HepG2 (cell line): ENCODE measurements around the gene FBXW8. TPM values are rescaled to one million over a fixed set of nuclear protein-coding genes. Genes with fewer than 3 reads are reported as not detected.

ENCODE experiments used
- HDAC6 ChIP-seq: fragments of 200-600 bp; sonication (generic); IDR thresholded peaks from 2 replicates; pipeline ENCODE4 v1.7.0; 2017; ENCODE audit warnings: mild to moderate bottlenecking, antibody characterized with exemption, low read length, low read depth
- KDM3A ChIP-seq: IDR thresholded peaks from 2 replicates; pipeline ENCODE4 v1.6.1; 2018; ENCODE audit warnings: low read depth, missing compliant biosample characterization
- MYPOP ChIP-seq: sonication (generic); formaldehyde crosslinking; IDR thresholded peaks from 2 replicates; pipeline ENCODE4 v1.8.1; 2023; ENCODE audit warnings: mild to moderate bottlenecking, moderate library complexity, missing genetic modification reagents
- NR0B2 ChIP-seq: sonication (generic); formaldehyde crosslinking; IDR thresholded peaks from 2 replicates; pipeline ENCODE4 v1.4.0; 2020; ENCODE audit warnings: mild to moderate bottlenecking, missing genetic modification reagents
- POGK ChIP-seq: sonication (generic); formaldehyde crosslinking; conservative IDR thresholded peaks from 2 replicates; pipeline ENCODE4 v1.8.0; 2022; ENCODE audit warnings: mild to moderate bottlenecking, moderate library complexity, missing genetic modification reagents
- SP1 ChIP-seq, 2 experiments: fragments of 450-650 bp in 1 of 2; sonication (generic) in 1 of 2; formaldehyde crosslinking in 1 of 2; IDR thresholded peaks; 2 replicates each; pipeline versions ENCODE4 v1.4.0 to v1.6.1; 2016 to 2020; ENCODE audit warnings: missing genetic modification reagents in 1 of 2
- ZC3H13 ChIP-seq: sonication (generic); formaldehyde crosslinking; IDR thresholded peaks from 2 replicates; pipeline ENCODE4 v1.8.1; 2023; ENCODE audit warnings: mild to moderate bottlenecking, missing genetic modification reagents, moderate library complexity
- ZNF263 ChIP-seq: sonication (generic); formaldehyde crosslinking; IDR thresholded peaks from 2 replicates; pipeline ENCODE4 v1.4.0; 2020; ENCODE audit warnings: missing genetic modification reagents
- ZNF335 ChIP-seq: sonication (generic); formaldehyde crosslinking; IDR thresholded peaks from 2 replicates; pipeline ENCODE4 v1.4.0; 2020; ENCODE audit warnings: missing genetic modification reagents
- ZNF430 ChIP-seq: sonication (generic); formaldehyde crosslinking; IDR thresholded peaks from 2 replicates; pipeline ENCODE4 v1.9.0; 2021; ENCODE audit warnings: mild to moderate bottlenecking, missing genetic modification reagents
- ZNF670 ChIP-seq: sonication (generic); formaldehyde crosslinking; IDR thresholded peaks from 2 replicates; pipeline ENCODE4 v1.8.0; 2022; ENCODE audit warnings: mild to moderate bottlenecking, missing genetic modification reagents, borderline replicate concordance
- ZNF724P ChIP-seq: sonication (generic); formaldehyde crosslinking; IDR thresholded peaks from 2 replicates; pipeline ENCODE4 v1.8.0; 2022; ENCODE audit warnings: missing genetic modification reagents, borderline replicate concordance
- ZNF747 ChIP-seq: sonication (generic); formaldehyde crosslinking; IDR thresholded peaks from 2 replicates; pipeline ENCODE4 v1.8.1; 2023; ENCODE audit warnings: missing genetic modification reagents, mild to moderate bottlenecking, borderline replicate concordance
- ZNF780A ChIP-seq: sonication (generic); formaldehyde crosslinking; IDR thresholded peaks from 2 replicates; pipeline ENCODE4 v1.8.0; 2022; ENCODE audit warnings: mild to moderate bottlenecking, missing genetic modification reagents, moderate library complexity
- polyA plus RNA-seq, 8 experiments: library from polyadenylated mRNA; depleted of rRNA in 3 of 8; stranded (reverse) in 7 of 8; unstranded in 1 of 8; fragments of >200 nt; fragmentation: Illumina TruSeq in 4 of 8; extraction: Trizol in 4 of 8; gene quantifications; 2 replicates each; pipeline versions ENCODE4 v1.2.1 to v1.2.3, GENCODE V29; 2011 to 2016; ENCODE audit warnings: low read depth in 4 of 8, missing spikeins in 1 of 8, mixed read lengths in 1 of 8; ENCODE audit not compliant: insufficient read depth in 1 of 8
- total RNA-seq, 5 experiments: library from RNA; depleted of rRNA; stranded (reverse); fragments of >200 nt; fragmentation: Illumina TruSeq; extraction: Trizol; gene quantifications; 2 replicates each; pipeline ENCODE4 v1.2.3, GENCODE V29; 2016; ENCODE audit warnings: low read depth in 1 of 5
- TF ChIP-seq, protein P1 (sequence below): sonication (generic); formaldehyde crosslinking; IDR thresholded peaks from 2 replicates; pipeline ENCODE4 v1.5.1; 2020; ENCODE audit warnings: mild to moderate bottlenecking, missing genetic modification reagents, moderate library complexity
- TF ChIP-seq, protein P2 (sequence below): sonication (generic); formaldehyde crosslinking; IDR thresholded peaks from 2 replicates; pipeline ENCODE4 v1.8.1; 2023; ENCODE audit warnings: mild to moderate bottlenecking, inconsistent platforms, moderate library complexity, missing genetic modification reagents, borderline replicate concordance
- TF ChIP-seq, protein P3 (sequence below): sonication (generic); formaldehyde crosslinking; IDR thresholded peaks from 2 replicates; pipeline ENCODE4 v1.4.0; 2020; ENCODE audit warnings: mild to moderate bottlenecking, missing genetic modification reagents

Gene FBXW8
- total and polyA plus RNA-seq, 2 of the 13 experiments (the other 11 are each of a cell fraction or from before 2014, with no cell fraction given): 5.1 to 5.9 TPM

DNA sequence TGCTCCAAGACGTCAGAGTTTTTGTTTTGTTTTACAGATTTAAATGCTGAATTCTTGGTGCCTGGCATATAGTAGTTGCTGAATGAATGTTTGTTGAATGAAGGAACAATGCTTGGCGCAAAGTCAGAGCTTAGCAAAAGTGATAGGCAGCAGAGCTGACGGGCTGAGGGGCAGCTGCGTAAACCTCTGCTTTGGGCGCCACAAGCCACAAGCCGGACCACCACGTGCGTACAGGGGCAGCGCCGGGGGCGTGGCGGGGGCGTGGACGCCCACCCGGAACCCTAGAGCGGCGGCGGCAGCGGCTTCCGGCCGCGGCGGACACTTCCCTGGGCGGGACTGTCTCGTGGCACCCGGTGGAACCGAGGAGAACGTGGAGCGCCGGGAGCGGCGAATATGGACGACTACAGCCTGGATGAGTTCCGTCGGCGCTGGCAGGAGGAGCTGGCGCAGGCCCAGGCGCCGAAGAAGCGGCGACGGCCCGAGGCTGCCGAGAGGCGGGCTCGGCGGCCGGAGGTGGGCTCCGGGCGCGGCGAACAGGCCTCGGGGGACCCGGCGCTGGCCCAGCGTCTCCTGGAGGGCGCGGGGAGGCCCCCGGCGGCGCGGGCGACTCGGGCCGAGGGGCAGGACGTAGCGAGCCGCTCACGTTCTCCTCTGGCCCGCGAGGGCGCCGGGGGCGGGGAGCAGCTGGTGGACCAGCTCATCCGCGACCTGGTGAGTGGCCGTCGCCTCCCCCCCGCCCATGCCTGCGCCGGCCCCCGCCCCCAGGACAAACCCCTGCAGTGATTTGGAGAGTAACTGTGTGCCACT lies at the start of gene FBXW8 (continued):
- TF ChIP-seq POGK (CRISPR knock-in tag) (0 out of 2 replicates have a peak, but pooled peaks have one; percentile 67), ZNF747 (peak; percentile 81; the same call in 1 of the 2 replicates), ZNF263 (CRISPR knock-in tag) (0 out of 2 replicates have a peak, but pooled peaks have one; percentile 20), ZNF335 (CRISPR knock-in tag) (no peak), HDAC6 (no peak), MYPOP (CRISPR knock-in tag) (peak; percentile 69), ZC3H13 (CRISPR knock-in tag) (no peak), ZNF724P (CRISPR knock-in tag) (peak; percentile 83; the same call in 1 of the 2 replicates), ZNF430 (CRISPR knock-in tag) (0 out of 2 replicates have a peak, but pooled peaks have one; percentile 62), NR0B2 (peak; percentile 95; the same call in 1 of the 2 replicates), ZNF670 (peak; percentile 67; the same call in 1 of the 2 replicates), SP1 (IDR thresholded peaks at IDR 0.05) (no peak), SP1 (CRISPR knock-in tag; IDR thresholded peaks at IDR 0.05) (peak; percentile 96), ZNF780A (CRISPR knock-in tag) (peak; percentile 83), KDM3A (CRISPR knock-in tag) (peak; percentile 85; the same call in 1 of the 2 replicates)
- TF ChIP-seq, protein P1, sequence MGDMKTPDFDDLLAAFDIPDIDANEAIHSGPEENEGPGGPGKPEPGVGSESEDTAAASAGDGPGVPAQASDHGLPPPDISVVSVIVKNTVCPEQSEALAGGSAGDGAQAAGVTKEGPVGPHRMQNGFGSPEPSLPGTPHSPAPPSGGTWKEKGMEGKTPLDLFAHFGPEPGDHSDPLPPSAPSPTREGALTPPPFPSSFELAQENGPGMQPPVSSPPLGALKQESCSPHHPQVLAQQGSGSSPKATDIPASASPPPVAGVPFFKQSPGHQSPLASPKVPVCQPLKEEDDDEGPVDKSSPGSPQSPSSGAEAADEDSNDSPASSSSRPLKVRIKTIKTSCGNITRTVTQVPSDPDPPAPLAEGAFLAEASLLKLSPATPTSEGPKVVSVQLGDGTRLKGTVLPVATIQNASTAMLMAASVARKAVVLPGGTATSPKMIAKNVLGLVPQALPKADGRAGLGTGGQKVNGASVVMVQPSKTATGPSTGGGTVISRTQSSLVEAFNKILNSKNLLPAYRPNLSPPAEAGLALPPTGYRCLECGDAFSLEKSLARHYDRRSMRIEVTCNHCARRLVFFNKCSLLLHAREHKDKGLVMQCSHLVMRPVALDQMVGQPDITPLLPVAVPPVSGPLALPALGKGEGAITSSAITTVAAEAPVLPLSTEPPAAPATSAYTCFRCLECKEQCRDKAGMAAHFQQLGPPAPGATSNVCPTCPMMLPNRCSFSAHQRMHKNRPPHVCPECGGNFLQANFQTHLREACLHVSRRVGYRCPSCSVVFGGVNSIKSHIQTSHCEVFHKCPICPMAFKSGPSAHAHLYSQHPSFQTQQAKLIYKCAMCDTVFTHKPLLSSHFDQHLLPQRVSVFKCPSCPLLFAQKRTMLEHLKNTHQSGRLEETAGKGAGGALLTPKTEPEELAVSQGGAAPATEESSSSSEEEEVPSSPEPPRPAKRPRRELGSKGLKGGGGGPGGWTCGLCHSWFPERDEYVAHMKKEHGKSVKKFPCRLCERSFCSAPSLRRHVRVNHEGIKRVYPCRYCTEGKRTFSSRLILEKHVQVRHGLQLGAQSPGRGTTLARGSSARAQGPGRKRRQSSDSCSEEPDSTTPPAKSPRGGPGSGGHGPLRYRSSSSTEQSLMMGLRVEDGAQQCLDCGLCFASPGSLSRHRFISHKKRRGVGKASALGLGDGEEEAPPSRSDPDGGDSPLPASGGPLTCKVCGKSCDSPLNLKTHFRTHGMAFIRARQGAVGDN (CRISPR knock-in tag): peak; percentile 96
- TF ChIP-seq, protein P2, sequence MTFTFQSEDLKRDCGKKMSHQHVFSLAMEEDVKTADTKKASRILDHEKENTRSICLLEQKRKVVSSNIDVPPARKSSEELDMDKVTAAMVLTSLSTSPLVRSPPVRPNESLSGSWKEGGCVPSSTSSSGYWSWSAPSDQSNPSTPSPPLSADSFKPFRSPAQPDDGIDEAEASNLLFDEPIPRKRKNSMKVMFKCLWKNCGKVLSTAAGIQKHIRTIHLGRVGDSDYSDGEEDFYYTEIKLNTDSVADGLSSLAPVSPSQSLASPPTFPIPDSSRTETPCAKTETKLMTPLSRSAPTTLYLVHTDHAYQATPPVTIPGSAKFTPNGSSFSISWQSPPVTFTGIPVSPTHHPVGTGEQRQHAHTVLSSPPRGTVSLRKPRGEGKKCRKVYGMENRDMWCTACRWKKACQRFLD (CRISPR knock-in tag): peak; percentile 57; the same call in 1 of the 2 replicates
- TF ChIP-seq, protein P3, sequence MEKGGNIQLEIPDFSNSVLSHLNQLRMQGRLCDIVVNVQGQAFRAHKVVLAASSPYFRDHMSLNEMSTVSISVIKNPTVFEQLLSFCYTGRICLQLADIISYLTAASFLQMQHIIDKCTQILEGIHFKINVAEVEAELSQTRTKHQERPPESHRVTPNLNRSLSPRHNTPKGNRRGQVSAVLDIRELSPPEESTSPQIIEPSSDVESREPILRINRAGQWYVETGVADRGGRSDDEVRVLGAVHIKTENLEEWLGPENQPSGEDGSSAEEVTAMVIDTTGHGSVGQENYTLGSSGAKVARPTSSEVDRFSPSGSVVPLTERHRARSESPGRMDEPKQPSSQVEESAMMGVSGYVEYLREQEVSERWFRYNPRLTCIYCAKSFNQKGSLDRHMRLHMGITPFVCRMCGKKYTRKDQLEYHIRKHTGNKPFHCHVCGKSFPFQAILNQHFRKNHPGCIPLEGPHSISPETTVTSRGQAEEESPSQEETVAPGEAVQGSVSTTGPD (CRISPR knock-in tag): no peak
